GM12873 (cell line): ENCODE results near the gene CHI3L2.

ENCODE experiments used
- CTCF ChIP-seq: IDR thresholded peaks from 2 replicates; pipeline ENCODE4 v1.5.1; 2012; ENCODE audit warnings: low read depth, mild to moderate bottlenecking, moderate library complexity, low read length, control low read depth; ENCODE audit not compliant: insufficient read depth; ENCODE audit errors: missing control alignments

Gene CHI3L2

GRCh38 chr1:111198836-111199235 is 28.7 kb upstream of the CHI3L2 start:
- no peak for TF ChIP-seq CTCF

- TF ChIP-seq CTCF, result no peak
These were observed 28.2 kb upstream of the CHI3L2 start for GRCh38 chr1:111199329-111199728.

- TF ChIP-seq CTCF, result no peak
These were observed 27.4 kb upstream of the CHI3L2 start, which contains the start of gene DENND2D for GRCh38 chr1:111199881-111200801. DENND2D (minus strand) TSS chr1:111200646; CDS start chr1:111200459, 187 bp downstream.

- TF ChIP-seq CTCF, result no peak
These were observed 26.7 kb upstream of the CHI3L2 start for GRCh38 chr1:111200802-111201161.

GRCh38 chr1:111201275-111202090 is 26.0 kb upstream of the CHI3L2 start:
- TF ChIP-seq CTCF, result no peak

GRCh38 chr1:111202366-111202706 is 25.2 kb upstream of the CHI3L2 start:
- TF ChIP-seq CTCF, result no peak
